GM23338 (cell line): ENCODE results near the gene ARSB. TPM values are rescaled to one million over a fixed set of nuclear protein-coding genes. Genes with fewer than 3 reads are reported as not detected.

Experiments used
- ATAC-seq: fragments of 200-7000 bp; cut with Tn5 transposase; 3 replicates; pipeline ENCODE4 v1.9.1; 2020
- DNase-seq: peaks from one replicate; pipeline ENCODE4 v3.0.0-alpha.2; 2015; ENCODE audit warnings: low spot score
- H2AFZ ChIP-seq: fragments of 200-600 bp; sonication (generic); 2 replicates; pipeline ENCODE4 v1.8.0; 2016; ENCODE audit warnings: antibody characterized with exemption, mild to moderate bottlenecking, moderate library complexity
- H3F3A ChIP-seq: fragments of 200-600 bp; sonication (generic); replicated peaks from 2 replicates; pipeline ENCODE4 v1.8.0; 2017; ENCODE audit warnings: antibody characterized with exemption, mixed run types, low read depth
- H3K27ac ChIP-seq: fragments of 200-600 bp; sonication (generic); 2 replicates; pipeline ENCODE4 v1.6.1; 2016; ENCODE audit warnings: low read depth
- H3K27me3 ChIP-seq: fragments of 200-600 bp; sonication (generic); 2 replicates; pipeline ENCODE4 v1.8.0; 2016; ENCODE audit warnings: mild to moderate bottlenecking, mixed run types, moderate library complexity; ENCODE audit not compliant: insufficient read depth
- H3K36me3 ChIP-seq: fragments of 200-600 bp; sonication (generic); 2 replicates; pipeline ENCODE4 v1.8.0; 2016; ENCODE audit warnings: mild to moderate bottlenecking; ENCODE audit not compliant: insufficient read depth
- H3K4me1 ChIP-seq: fragments of 200-600 bp; sonication (generic); 2 replicates; pipeline ENCODE4 v1.8.0; 2016; ENCODE audit warnings: mild to moderate bottlenecking, moderate library complexity; ENCODE audit not compliant: insufficient read depth
- H3K4me2 ChIP-seq: fragments of 200-600 bp; sonication (generic); 2 replicates; pipeline ENCODE4 v1.7.1; 2017; ENCODE audit warnings: mixed run types
- H3K4me3 ChIP-seq: fragments of 200-600 bp; sonication (generic); 2 replicates; pipeline ENCODE4 v1.6.1; 2016; ENCODE audit warnings: mixed run types
- H3K79me2 ChIP-seq: fragments of 200-600 bp; sonication (generic); replicated peaks from 2 replicates; pipeline ENCODE4 v1.8.0; 2017; ENCODE audit warnings: mild to moderate bottlenecking; ENCODE audit not compliant: insufficient read depth
- H3K9me2 ChIP-seq: fragments of 200-600 bp; sonication (generic); 2 replicates; pipeline ENCODE4 v1.8.0; 2017; ENCODE audit not compliant: insufficient read depth
- H4K20me1 ChIP-seq: fragments of 200-600 bp; sonication (generic); replicated peaks from 2 replicates; pipeline ENCODE4 v1.8.0; 2017; ENCODE audit warnings: mild to moderate bottlenecking; ENCODE audit not compliant: insufficient read depth
- H3K27ac Mint-ChIP-seq: 2 replicates; pipeline ENCODE4 v1.8.0; 2020; ENCODE audit warnings: inconsistent platforms, mild to moderate bottlenecking, moderate library complexity, mixed read lengths
- H3K27me3 Mint-ChIP-seq: 3 replicates; pipeline ENCODE4 v1.8.0; 2022; ENCODE audit warnings: low read depth, mild to moderate bottlenecking, moderate library complexity, mixed read lengths, inconsistent platforms; ENCODE audit not compliant: insufficient read depth, poor library complexity
- H3K36me3 Mint-ChIP-seq: 3 replicates; pipeline ENCODE4 v1.8.0; 2021; ENCODE audit warnings: low read depth, mild to moderate bottlenecking, inconsistent platforms, moderate library complexity, mixed read lengths
- H3K4me1 Mint-ChIP-seq: 3 replicates; pipeline ENCODE4 v1.8.0; 2020; ENCODE audit warnings: mild to moderate bottlenecking, inconsistent platforms, mixed read lengths
- H3K4me3 Mint-ChIP-seq: 3 replicates; pipeline ENCODE4 v1.8.0; 2021; ENCODE audit warnings: moderate library complexity, mild to moderate bottlenecking, inconsistent platforms, mixed read lengths
- H3K9me3 Mint-ChIP-seq: 3 replicates; pipeline ENCODE4 v1.8.0; 2020; ENCODE audit warnings: moderate library complexity, mild to moderate bottlenecking, inconsistent platforms, mixed read lengths
- CREB1 ChIP-seq: fragments of 250-450 bp; sonication (Bioruptor Pico); IDR thresholded peaks from 2 replicates; pipeline ENCODE4 v1.5.0; 2020; ENCODE audit warnings: low read depth, mild to moderate bottlenecking, moderate library complexity
- EZH2 ChIP-seq: fragments of 200-600 bp; sonication (generic); IDR thresholded peaks from one replicate; pipeline ENCODE4 v1.8.0; 2017; ENCODE audit warnings: antibody characterized with exemption, mild to moderate bottlenecking, low read depth; ENCODE audit not compliant: unreplicated experiment
- EZH2phosphoT487 ChIP-seq: fragments of 200-600 bp; sonication (generic); IDR thresholded peaks from one replicate; pipeline ENCODE4 v1.8.1; 2018; ENCODE audit warnings: antibody characterized with exemption; ENCODE audit not compliant: unreplicated experiment
- JUNB ChIP-seq: IDR thresholded peaks from one replicate; pipeline ENCODE4 v1.6.1; 2016; ENCODE audit warnings: antibody characterized with exemption; ENCODE audit not compliant: unreplicated experiment
- NANOG ChIP-seq: IDR thresholded peaks from 2 replicates; pipeline ENCODE4 v1.6.1; 2016; ENCODE audit warnings: antibody characterized with exemption, borderline replicate concordance
- POLR2AphosphoS5 ChIP-seq: IDR thresholded peaks from 2 replicates; pipeline ENCODE4 v1.6.1; 2016; ENCODE audit warnings: antibody characterized with exemption, low read depth
- STAT1 ChIP-seq: IDR thresholded peaks from one replicate; pipeline ENCODE4 v1.6.1; 2016; ENCODE audit warnings: antibody characterized with exemption; ENCODE audit not compliant: unreplicated experiment
- ZNF114 ChIP-seq: fragments of 250-450 bp; sonication (Bioruptor Pico); IDR thresholded peaks from 2 replicates; pipeline ENCODE4 v1.5.0; 2020; ENCODE audit warnings: mild to moderate bottlenecking, moderate library complexity
- ZNF331 ChIP-seq: fragments of 250-450 bp; sonication (Bioruptor Pico); IDR thresholded peaks from 2 replicates; pipeline ENCODE4 v1.5.0; 2020; ENCODE audit warnings: low read depth, mild to moderate bottlenecking, moderate library complexity
- polyA plus RNA-seq: library from polyadenylated mRNA; unstranded; fragments of >200 nt; fragmentation: Nextera tagmentation; extraction: Ambion mirVana; gene quantifications from 2 replicates; pipeline ENCODE4 v1.2.1, GENCODE V29; 2016
- total RNA-seq: library from RNA; depleted of rRNA; stranded (reverse); fragments of >200 nt; shearing (Covaris generic); gene quantifications from 2 replicates; pipeline ENCODE4 v1.2.3, GENCODE V29; 2014
- TF ChIP-seq, protein P1 (sequence below), 2 experiments: fragments of 200-600 bp in 1 of 2; sonication (generic) in 1 of 2; conservative IDR thresholded peaks; 2 replicates each; pipeline versions ENCODE4 v1.5.1 to v1.6.1; 2016 to 2017; ENCODE audit warnings: antibody characterized with exemption in 2 of 2, low read depth in 2 of 2, mild to moderate bottlenecking in 2 of 2, moderate library complexity in 1 of 2
- TF ChIP-seq, protein P2 (sequence below): IDR thresholded peaks from one replicate; pipeline ENCODE4 v1.6.1; 2018; ENCODE audit warnings: antibody characterized with exemption; ENCODE audit not compliant: unreplicated experiment
- TF ChIP-seq, protein P3 (sequence below): IDR thresholded peaks from 2 replicates; pipeline ENCODE4 v1.6.1; 2016; ENCODE audit warnings: antibody characterized with exemption
- TF ChIP-seq, protein P4 (sequence below): fragments of 250-450 bp; sonication (Bioruptor Pico); IDR thresholded peaks from 2 replicates; pipeline ENCODE4 v1.5.0; 2020; ENCODE audit warnings: mild to moderate bottlenecking, moderate library complexity

Gene ARSB
- total and polyA plus RNA-seq, 2 experiments from 2014 or later = 7.4 to 24.6 TPM

DNA sequence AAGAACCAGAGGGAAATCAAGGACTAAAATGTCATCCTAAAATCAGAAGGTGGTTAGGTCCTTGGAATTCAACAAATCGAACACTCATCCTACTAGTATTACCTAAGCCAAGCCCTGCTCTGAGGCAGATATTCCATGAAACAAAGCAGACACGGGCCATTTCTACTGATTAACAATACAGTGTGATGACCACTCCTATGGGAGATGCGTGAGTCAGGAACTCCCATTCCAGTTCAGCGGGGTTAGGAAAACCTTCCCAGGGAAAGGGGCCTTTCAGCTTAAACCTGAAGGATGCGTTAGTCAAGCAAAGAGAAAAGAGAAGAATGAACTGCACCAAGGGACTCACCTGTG lies 218.7 kb downstream of the ARSB start:
- H3K36me3 ChIP-seq = no peaks in the 10 kb centered on the region
- Mint-ChIP-seq H3K27me3 (no peaks in the 10 kb centered on the region), H3K4me3 (no peak overlapping the region), H3K9me3 (peaks cover 3% of the 10 kb centered on the region; the same call in 1 of the 3 replicates), H3K36me3 (peaks cover 3% of the 10 kb centered on the region; the same call in 1 of the 3 replicates), H3K4me1 (peaks cover 13% of the 10 kb centered on the region), H3K27ac (no peak overlapping the region)
- no peak overlapping the region for H3K27ac ChIP-seq
- no peak overlapping the region for H2AFZ ChIP-seq
- no peaks in the 10 kb centered on the region for H3K27me3 ChIP-seq
- H3K4me1 ChIP-seq = no peaks in the 10 kb centered on the region
- H3K9me2 ChIP-seq = peaks cover 9% of the 10 kb centered on the region
- no peak overlapping the region for H3K4me3 ChIP-seq
- no peaks in the 10 kb centered on the region for H3K79me2 ChIP-seq
- ATAC-seq = no peak
- DNase-seq = no peak
- no peaks in the 10 kb centered on the region for H3F3A ChIP-seq
- TF ChIP-seq, protein P1, sequence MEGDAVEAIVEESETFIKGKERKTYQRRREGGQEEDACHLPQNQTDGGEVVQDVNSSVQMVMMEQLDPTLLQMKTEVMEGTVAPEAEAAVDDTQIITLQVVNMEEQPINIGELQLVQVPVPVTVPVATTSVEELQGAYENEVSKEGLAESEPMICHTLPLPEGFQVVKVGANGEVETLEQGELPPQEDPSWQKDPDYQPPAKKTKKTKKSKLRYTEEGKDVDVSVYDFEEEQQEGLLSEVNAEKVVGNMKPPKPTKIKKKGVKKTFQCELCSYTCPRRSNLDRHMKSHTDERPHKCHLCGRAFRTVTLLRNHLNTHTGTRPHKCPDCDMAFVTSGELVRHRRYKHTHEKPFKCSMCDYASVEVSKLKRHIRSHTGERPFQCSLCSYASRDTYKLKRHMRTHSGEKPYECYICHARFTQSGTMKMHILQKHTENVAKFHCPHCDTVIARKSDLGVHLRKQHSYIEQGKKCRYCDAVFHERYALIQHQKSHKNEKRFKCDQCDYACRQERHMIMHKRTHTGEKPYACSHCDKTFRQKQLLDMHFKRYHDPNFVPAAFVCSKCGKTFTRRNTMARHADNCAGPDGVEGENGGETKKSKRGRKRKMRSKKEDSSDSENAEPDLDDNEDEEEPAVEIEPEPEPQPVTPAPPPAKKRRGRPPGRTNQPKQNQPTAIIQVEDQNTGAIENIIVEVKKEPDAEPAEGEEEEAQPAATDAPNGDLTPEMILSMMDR (conservative IDR thresholded peaks at IDR 0.05; ENCODE audit: low read depth in 2 of 2) = no peak
- TF ChIP-seq JUNB (no peak), NANOG (no peak), EZH2 (no peak), POLR2AphosphoS5 (no peak), ZNF114 (CRISPR knock-in tag) (no peak), EZH2phosphoT487 (no peak), ZNF331 (CRISPR knock-in tag) (no peak), STAT1 (no peak), CREB1 (CRISPR knock-in tag) (no peak)
- TF ChIP-seq, protein P2, sequence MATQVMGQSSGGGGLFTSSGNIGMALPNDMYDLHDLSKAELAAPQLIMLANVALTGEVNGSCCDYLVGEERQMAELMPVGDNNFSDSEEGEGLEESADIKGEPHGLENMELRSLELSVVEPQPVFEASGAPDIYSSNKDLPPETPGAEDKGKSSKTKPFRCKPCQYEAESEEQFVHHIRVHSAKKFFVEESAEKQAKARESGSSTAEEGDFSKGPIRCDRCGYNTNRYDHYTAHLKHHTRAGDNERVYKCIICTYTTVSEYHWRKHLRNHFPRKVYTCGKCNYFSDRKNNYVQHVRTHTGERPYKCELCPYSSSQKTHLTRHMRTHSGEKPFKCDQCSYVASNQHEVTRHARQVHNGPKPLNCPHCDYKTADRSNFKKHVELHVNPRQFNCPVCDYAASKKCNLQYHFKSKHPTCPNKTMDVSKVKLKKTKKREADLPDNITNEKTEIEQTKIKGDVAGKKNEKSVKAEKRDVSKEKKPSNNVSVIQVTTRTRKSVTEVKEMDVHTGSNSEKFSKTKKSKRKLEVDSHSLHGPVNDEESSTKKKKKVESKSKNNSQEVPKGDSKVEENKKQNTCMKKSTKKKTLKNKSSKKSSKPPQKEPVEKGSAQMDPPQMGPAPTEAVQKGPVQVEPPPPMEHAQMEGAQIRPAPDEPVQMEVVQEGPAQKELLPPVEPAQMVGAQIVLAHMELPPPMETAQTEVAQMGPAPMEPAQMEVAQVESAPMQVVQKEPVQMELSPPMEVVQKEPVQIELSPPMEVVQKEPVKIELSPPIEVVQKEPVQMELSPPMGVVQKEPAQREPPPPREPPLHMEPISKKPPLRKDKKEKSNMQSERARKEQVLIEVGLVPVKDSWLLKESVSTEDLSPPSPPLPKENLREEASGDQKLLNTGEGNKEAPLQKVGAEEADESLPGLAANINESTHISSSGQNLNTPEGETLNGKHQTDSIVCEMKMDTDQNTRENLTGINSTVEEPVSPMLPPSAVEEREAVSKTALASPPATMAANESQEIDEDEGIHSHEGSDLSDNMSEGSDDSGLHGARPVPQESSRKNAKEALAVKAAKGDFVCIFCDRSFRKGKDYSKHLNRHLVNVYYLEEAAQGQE = no peak
- TF ChIP-seq, protein P3, sequence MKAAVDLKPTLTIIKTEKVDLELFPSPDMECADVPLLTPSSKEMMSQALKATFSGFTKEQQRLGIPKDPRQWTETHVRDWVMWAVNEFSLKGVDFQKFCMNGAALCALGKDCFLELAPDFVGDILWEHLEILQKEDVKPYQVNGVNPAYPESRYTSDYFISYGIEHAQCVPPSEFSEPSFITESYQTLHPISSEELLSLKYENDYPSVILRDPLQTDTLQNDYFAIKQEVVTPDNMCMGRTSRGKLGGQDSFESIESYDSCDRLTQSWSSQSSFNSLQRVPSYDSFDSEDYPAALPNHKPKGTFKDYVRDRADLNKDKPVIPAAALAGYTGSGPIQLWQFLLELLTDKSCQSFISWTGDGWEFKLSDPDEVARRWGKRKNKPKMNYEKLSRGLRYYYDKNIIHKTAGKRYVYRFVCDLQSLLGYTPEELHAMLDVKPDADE = no peak
- TF ChIP-seq, protein P4, sequence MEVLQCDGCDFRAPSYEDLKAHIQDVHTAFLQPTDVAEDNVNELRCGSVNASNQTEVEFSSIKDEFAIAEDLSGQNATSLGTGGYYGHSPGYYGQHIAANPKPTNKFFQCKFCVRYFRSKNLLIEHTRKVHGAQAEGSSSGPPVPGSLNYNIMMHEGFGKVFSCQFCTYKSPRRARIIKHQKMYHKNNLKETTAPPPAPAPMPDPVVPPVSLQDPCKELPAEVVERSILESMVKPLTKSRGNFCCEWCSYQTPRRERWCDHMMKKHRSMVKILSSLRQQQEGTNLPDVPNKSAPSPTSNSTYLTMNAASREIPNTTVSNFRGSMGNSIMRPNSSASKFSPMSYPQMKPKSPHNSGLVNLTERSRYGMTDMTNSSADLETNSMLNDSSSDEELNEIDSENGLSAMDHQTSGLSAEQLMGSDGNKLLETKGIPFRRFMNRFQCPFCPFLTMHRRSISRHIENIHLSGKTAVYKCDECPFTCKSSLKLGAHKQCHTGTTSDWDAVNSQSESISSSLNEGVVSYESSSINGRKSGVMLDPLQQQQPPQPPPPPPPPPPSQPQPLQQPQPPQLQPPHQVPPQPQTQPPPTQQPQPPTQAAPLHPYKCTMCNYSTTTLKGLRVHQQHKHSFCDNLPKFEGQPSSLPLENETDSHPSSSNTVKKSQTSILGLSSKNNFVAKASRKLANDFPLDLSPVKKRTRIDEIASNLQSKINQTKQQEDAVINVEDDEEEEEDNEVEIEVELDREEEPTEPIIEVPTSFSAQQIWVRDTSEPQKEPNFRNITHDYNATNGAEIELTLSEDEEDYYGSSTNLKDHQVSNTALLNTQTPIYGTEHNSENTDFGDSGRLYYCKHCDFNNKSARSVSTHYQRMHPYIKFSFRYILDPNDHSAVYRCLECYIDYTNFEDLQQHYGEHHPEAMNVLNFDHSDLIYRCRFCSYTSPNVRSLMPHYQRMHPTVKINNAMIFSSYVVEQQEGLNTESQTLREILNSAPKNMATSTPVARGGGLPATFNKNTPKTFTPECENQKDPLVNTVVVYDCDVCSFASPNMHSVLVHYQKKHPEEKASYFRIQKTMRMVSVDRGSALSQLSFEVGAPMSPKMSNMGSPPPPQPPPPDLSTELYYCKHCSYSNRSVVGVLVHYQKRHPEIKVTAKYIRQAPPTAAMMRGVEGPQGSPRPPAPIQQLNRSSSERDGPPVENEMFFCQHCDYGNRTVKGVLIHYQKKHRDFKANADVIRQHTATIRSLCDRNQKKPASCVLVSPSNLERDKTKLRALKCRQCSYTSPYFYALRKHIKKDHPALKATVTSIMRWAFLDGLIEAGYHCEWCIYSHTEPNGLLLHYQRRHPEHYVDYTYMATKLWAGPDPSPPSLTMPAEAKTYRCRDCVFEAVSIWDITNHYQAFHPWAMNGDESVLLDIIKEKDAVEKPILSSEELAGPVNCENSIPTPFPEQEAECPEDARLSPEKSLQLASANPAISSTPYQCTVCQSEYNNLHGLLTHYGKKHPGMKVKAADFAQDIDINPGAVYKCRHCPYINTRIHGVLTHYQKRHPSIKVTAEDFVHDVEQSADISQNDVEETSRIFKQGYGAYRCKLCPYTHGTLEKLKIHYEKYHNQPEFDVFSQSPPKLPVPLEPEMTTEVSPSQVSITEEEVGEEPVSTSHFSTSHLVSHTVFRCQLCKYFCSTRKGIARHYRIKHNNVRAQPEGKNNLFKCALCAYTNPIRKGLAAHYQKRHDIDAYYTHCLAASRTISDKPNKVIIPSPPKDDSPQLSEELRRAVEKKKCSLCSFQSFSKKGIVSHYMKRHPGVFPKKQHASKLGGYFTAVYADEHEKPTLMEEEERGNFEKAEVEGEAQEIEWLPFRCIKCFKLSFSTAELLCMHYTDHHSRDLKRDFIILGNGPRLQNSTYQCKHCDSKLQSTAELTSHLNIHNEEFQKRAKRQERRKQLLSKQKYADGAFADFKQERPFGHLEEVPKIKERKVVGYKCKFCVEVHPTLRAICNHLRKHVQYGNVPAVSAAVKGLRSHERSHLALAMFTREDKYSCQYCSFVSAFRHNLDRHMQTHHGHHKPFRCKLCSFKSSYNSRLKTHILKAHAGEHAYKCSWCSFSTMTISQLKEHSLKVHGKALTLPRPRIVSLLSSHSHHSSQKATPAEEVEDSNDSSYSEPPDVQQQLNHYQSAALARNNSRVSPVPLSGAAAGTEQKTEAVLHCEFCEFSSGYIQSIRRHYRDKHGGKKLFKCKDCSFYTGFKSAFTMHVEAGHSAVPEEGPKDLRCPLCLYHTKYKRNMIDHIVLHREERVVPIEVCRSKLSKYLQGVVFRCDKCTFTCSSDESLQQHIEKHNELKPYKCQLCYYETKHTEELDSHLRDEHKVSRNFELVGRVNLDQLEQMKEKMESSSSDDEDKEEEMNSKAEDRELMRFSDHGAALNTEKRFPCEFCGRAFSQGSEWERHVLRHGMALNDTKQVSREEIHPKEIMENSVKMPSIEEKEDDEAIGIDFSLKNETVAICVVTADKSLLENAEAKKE (CRISPR knock-in tag) = no peak
- H4K20me1 ChIP-seq = no peaks in the 10 kb centered on the region
- no peak overlapping the region for H3K4me2 ChIP-seq
